ENCODE results near the gene HPCAL1.

Gene HPCAL1

DNA sequence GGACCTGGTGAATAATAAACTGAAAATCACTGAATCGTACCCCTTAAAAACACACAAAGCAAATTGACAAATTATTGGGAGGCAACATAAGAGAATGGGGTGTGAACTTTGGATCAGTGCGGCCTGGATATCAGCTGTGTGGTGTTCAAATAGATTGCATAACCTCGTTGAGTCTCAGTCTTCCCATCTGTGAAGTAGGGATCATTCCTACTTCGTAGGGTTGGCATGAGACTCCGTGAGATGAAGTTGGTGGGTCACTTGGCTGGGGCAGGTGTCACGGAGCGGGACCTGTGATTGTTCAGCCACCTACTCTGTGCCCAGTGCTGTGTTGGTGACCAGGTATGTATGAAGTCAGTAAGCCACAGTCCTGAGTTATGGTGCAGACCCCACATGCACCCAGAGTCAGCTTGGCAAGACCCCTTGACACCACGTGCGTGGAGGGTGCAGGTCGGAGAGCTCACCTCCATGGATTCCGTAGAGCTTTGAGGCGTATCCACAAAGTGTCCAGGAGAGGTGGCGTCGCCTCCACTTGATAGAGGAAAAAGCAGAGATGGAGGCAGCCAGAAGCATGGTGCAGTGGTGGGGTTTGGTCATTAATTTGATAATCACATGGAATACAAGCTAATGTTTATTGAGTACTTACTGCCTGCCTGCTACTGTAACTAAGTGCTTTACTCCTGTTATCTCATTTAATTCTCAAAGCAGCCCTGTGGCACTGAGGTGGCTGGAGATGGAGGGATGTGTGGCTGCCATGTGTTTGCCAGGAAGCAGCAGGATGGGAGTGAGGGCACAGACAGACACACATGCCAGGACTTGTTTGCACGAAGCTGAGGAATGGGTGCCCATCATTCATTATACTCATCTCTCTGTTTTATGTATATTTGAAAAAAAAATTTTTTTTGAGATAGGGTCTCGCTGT lies 35.8 kb downstream of the HPCAL1 start:
- H3K4me1 ChIP-seq = peaks cover 56 to 92% (median 83%) of the 10 kb centered on the region in 10 experiments
- no peak for TF ChIP-seq Cebpa-rat (IDR thresholded peaks at IDR 0.05)
- no peaks in the 10 kb centered on the region for H3K27me3 ChIP-seq
- H3K36me3 ChIP-seq = peaks cover 6 to 31% (median 13%) of the 10 kb centered on the region in 11 experiments; a peak in 18 of 22 replicates
- H3K4me3 ChIP-seq = no peak overlapping the region
- H4K20me1 ChIP-seq = peaks cover 24 to 79% (median 68%) of the 10 kb centered on the region in 11 experiments; a peak in 20 of 22 replicates
- H3K4me2 ChIP-seq = peak overlapping the region in 10 of 11 experiments; percentile 67 to 79 (median 73); a peak in 15 of 22 replicates
- H3K9ac ChIP-seq = no peak overlapping the region
- H3K9me3 ChIP-seq (replicated peaks in 1 of 11) = peaks cover 8 to 15% (median 12%) of the 10 kb centered on the region in 11 experiments
- no peak overlapping the region for H3K27ac ChIP-seq

DNA sequence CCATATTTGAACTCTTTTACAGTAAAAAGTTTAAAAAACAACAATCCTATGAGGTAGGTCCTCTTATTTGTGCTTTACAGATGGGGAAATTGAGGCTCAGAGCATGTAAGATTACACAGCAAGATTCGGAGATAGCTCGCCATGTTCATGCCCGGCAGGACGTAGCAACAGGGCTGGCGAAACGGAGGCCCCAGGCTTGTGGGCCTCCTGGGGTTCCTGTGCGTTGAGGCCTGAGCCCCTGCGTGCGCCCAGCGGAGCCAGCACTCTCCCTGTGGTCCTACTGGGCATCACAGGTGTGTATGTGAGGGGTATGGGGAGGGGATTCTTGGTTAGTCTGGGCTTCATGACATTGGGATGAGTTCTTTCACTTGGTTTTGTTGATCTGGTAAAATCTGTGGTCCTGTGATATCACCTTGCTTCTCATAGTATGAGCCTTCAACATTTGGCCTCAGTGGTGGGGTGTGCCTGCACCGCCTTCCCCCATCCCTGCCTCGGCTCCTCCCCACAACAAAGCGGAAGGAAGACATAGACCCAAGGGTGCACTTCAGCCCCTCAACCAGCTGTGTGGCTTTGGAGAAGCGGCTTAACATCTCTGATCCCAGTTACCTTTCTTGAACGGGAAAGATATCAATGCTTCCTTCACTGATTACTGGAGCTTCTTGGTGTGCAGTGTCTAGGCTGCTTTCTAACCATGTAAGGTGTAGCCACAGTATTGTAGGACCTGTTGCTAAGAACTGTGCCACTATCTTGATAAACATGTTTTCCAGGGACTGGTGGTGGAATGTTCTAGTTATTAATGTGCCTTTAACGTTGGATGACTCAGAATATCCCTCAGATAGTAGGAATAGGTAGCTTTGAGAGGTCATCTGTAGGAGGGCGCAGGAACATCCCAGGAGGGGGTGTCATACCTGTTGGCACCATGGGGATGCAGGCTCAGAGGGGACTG lies 37.2 kb downstream of the HPCAL1 start:
- peak overlapping the region; percentile 67 to 79 (median 73) for H3K4me2 ChIP-seq
- H4K20me1 ChIP-seq = peaks cover 38 to 93% (median 80%) of the 10 kb centered on the region in 11 experiments; a peak in 20 of 22 replicates
- H3K4me3 ChIP-seq = no peak overlapping the region
- peak overlapping the region in 7 of 11 experiments; percentile 13 to 41 (median 37); a peak in 8 of 22 replicates for H3K27ac ChIP-seq
- H3K4me1 ChIP-seq = peaks cover 58 to 92% (median 85%) of the 10 kb centered on the region in 10 experiments
- TF ChIP-seq Cebpa-rat (IDR thresholded peaks at IDR 0.05) = no peak
- peak overlapping the region in 6 of 11 experiments; percentile 10 to 50 (median 17); a peak in 5 of 22 replicates for H3K9ac ChIP-seq
- no peaks in the 10 kb centered on the region for H3K27me3 ChIP-seq
- H3K9me3 ChIP-seq (replicated peaks in 1 of 11) = peaks cover 6 to 9% (median 7%) of the 10 kb centered on the region in 11 experiments
- peaks cover 5 to 26% (median 10%) of the 10 kb centered on the region in 11 experiments; a peak in 18 of 22 replicates for H3K36me3 ChIP-seq

DNA sequence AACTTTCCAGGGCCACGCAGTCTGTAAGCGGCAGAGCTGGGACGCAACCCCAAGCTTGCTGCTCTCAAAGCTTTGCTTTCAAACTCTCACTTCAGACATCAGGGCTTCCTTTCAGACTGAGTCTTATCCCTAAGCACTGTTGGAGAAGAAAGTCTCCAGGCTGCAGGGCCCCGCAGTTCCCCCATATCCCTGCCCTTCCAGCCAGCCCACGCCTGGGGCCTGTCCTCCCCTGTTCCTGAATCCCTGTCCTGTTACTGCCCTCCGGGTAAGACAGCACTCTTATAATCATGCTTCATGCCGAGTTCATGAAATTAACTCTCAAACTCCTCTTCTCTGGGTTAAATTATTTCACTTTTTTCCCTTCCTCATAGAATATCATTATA lies 37.9 kb downstream of the HPCAL1 start:
- peaks cover 0 to 19% (median 4%) of the 10 kb centered on the region in 11 experiments; a peak in 10 of 22 replicates for H3K36me3 ChIP-seq
- peaks cover 0 to 2% (median under 1%) of the 10 kb centered on the region in 11 experiments; a peak in 13 of 22 replicates for H3K9me3 ChIP-seq (replicated peaks in 1 of 11)
- peaks cover 40 to 98% (median 87%) of the 10 kb centered on the region in 11 experiments; a peak in 20 of 22 replicates for H4K20me1 ChIP-seq
- H3K9ac ChIP-seq = peak overlapping the region in 4 of 11 experiments; percentile 12 to 22 (median 16); a peak in 1 of 22 replicates
- TF ChIP-seq Cebpa-rat (IDR thresholded peaks at IDR 0.05) = no peak
- H3K27me3 ChIP-seq = no peaks in the 10 kb centered on the region
- H3K4me1 ChIP-seq = peaks cover 64 to 94% (median 91%) of the 10 kb centered on the region in 10 experiments
- H3K4me3 ChIP-seq = no peak overlapping the region
- H3K4me2 ChIP-seq = peak overlapping the region; percentile 67 to 79 (median 73)
- H3K27ac ChIP-seq = 0 out of 22 replicates have a peak overlapping the region, but pooled peaks of 2 of the 11 experiments have one; percentile 12 to 41

DNA sequence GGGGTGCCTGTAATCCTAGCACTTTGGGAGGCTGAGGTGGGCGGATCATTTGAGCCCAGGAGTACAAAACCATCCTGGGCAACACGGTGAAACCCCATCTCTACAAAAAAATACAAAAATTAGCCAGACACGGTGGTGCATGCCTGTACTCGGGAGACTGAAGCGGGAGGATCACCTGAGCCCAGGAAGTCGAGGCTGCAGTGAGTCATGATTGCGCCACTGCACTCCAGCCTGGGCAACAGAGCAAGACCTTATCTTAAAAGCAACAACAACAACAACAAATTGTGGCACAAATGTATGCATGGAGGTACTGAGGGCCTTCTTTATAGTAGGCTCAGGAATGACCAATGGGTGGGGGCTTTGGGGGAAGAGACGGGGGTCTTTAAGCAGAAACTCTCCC lies 38.5 kb downstream of the HPCAL1 start:
- peaks cover 0 to 16% (median 0%) of the 10 kb centered on the region in 11 experiments; a peak in 4 of 22 replicates for H3K36me3 ChIP-seq
- H3K4me1 ChIP-seq = peaks cover 71 to 99% (median 96%) of the 10 kb centered on the region in 10 experiments
- peak overlapping the region in 3 of 11 experiments; percentile 3 to 22 (median 15); a peak in 3 of 22 replicates for H3K9ac ChIP-seq
- peaks cover 44 to 100% (median 93%) of the 10 kb centered on the region in 11 experiments; a peak in 21 of 22 replicates for H4K20me1 ChIP-seq
- H3K27me3 ChIP-seq = no peaks in the 10 kb centered on the region
- peak in 2 of 11 experiments; percentile 9 to 33; a peak in 1 of 22 replicates for TF ChIP-seq Cebpa-rat (IDR thresholded peaks at IDR 0.05)
- peak overlapping the region; percentile 32 to 79 (median 73) for H3K4me2 ChIP-seq
- H3K27ac ChIP-seq = peak overlapping the region in 4 of 11 experiments; percentile 1 to 31 (median 13); a peak in 2 of 22 replicates
- H3K9me3 ChIP-seq (replicated peaks in 1 of 11) = no peaks in the 10 kb centered on the region
- no peak overlapping the region for H3K4me3 ChIP-seq

DNA sequence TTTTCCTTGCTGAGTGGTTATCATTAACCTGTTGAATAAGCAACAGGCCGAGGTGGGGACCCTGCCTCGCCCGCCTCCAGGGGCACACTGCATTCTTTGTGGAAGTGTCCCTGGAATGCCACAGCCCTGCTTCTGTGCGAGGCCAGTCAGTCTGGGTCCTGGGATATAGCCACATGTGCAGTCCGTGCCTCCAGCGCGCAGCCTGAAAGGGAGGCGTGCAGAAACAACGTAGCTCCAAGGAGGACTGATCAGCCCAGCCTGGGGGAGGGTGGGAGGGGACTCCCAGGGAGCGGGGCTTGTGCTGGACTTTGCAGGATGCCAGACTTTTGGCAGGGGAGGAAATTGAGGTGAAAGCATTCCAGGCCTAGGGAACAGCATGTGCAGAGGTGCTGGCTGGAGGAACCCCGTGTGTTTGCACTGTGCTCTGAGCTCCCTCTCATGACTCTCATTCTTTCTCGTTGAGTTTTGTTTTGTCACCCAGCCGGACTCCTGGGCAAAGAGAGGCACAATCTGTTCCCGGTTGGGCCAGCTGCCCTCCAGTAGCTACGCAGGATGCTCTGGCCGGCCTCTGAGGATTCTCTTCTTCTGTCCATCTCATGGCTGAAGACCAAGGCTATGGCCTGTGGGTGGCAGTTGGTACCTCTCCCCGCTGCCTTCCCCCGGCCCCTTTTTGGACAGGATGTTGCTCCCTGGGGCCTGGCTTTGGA lies 39.7 kb downstream of the HPCAL1 start:
- Histone ChIP-seq H3K9ac (no peak overlapping the region), H3K36me3 (peaks cover 0 to 8% (median 0%) of the 10 kb centered on the region in 11 experiments; a peak in 1 of 22 replicates), H4K20me1 (peaks cover 52 to 98% (median 93%) of the 10 kb centered on the region in 11 experiments; a peak in 21 of 22 replicates), H3K4me2 (peak overlapping the region; percentile 75 to 89 (median 80); a peak in 20 of 22 replicates), H3K27me3 (no peaks in the 10 kb centered on the region), H3K4me1 (peaks cover 74 to 99% (median 96%) of the 10 kb centered on the region in 10 experiments), H3K4me3 (no peak overlapping the region), H3K27ac (peak overlapping the region in 3 of 11 experiments; percentile 19 to 70 (median 62); a peak in 1 of 22 replicates), H3K9me3 (replicated peaks in 1 of 11) (no peaks in the 10 kb centered on the region)
- no peak for TF ChIP-seq Cebpa-rat (IDR thresholded peaks at IDR 0.05)

DNA sequence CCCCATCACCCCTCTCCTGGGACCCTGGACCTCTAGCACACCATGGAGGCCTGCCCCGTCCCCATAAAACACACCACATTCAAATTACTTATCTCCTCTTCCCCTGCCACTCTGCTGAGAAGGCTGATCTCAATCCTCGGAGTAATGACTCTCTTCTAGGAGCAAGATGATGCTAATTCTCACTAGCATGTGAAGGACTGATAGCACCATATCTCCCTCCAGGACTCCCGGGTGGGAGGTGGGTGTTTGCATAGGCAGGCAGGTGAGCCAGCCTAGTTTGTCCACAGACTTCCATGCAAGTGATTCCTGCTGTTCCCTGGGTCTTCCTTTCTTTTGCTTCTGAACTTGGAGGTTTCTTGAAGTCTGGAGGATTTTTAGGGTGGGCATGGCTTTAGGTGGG lies 40.5 kb downstream of the HPCAL1 start:
- Histone ChIP-seq H3K9me3 (replicated peaks in 1 of 11) (no peaks in the 10 kb centered on the region), H3K36me3 (peaks cover 0 to 8% (median 0%) of the 10 kb centered on the region in 11 experiments; a peak in 1 of 22 replicates), H3K9ac (peak overlapping the region in 4 of 11 experiments; percentile 46 to 64 (median 58); a peak in 7 of 22 replicates), H3K4me1 (peaks cover 80 to 99% (median 96%) of the 10 kb centered on the region in 10 experiments), H3K27me3 (no peaks in the 10 kb centered on the region), H4K20me1 (peaks cover 56 to 98% (median 93%) of the 10 kb centered on the region in 11 experiments; a peak in 21 of 22 replicates), H3K4me3 (no peak overlapping the region), H3K4me2 (peak overlapping the region; percentile 66 to 89 (median 80)), H3K27ac (peak overlapping the region in 3 of 11 experiments; percentile 53 to 70 (median 62); a peak in 4 of 22 replicates)
- TF ChIP-seq Cebpa-rat (IDR thresholded peaks at IDR 0.05) = no peak

DNA sequence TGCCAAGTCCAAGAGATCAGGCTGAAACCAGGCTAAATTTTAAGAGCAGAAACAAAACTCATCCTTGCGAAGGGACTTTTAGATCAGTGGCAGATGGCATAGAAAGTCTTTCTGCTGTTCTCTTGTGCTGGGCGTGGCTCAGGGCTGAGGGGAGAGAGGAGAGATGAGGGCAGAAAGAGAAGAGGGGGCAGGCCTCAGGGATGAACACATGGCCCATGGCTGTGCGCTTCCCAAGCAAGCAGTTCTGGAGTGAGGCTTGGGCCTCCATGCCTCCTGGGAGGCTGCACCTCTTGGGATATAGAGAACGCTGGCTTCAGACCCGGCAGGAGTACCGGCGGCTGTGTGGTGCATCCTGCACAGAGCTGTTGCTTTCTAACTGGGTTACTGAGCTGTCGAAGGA lies 41.0 kb downstream of the HPCAL1 start:
- Histone ChIP-seq H3K27ac (peak overlapping the region in 5 of 11 experiments; percentile 9 to 70 (median 53); a peak in 9 of 22 replicates), H4K20me1 (peaks cover 56 to 98% (median 93%) of the 10 kb centered on the region in 11 experiments; a peak in 21 of 22 replicates), H3K27me3 (no peaks in the 10 kb centered on the region), H3K36me3 (peaks cover 0 to 3% (median 0%) of the 10 kb centered on the region in 11 experiments; a peak in 1 of 22 replicates), H3K4me2 (peak overlapping the region; percentile 66 to 89 (median 80)), H3K4me1 (peaks cover 80 to 99% (median 96%) of the 10 kb centered on the region in 10 experiments), H3K9me3 (replicated peaks in 1 of 11) (no peaks in the 10 kb centered on the region), H3K4me3 (no peak overlapping the region), H3K9ac (peak overlapping the region in 7 of 11 experiments; percentile 14 to 66 (median 55); a peak in 10 of 22 replicates)
- TF ChIP-seq Cebpa-rat (IDR thresholded peaks at IDR 0.05) = no peak

Measured in BLaER1 treated with 17β-estradiol and CSF1 and Interleukin-3, amounts not matched to agents 10 nM and 100 nM (cell line).